RWPE1 (cell line): ENCODE data around the gene MMRN2.
"Not testable (repeated sequence)": the region's sequence is repeated elsewhere in the genome, so short reads cannot be mapped to it uniquely, and the experiment has no call there.

Experiments used
- CTCF ChIA-PET: fragments of 350-600 bp; sonication (Branson Sonifier 250); formaldehyde crosslinking; extraction: SDS; loops from one replicate; lab custom pipeline; 2021; lab: Yijun Ruan, JAX
- POLR2A ChIA-PET: fragments of 400-600 bp; formaldehyde crosslinking; extraction: SDS; loops from one replicate; lab custom pipeline; 2020; ENCODE audit warnings: antibody characterized with exemption; ENCODE audit not compliant: low non-redundant PET; lab: Yijun Ruan, JAX
- DNase-seq: peaks from one replicate; pipeline ENCODE4 v3.0.0; 2012; ENCODE audit warnings: low spot score
- H3K27ac ChIP-seq: fragments of 450-650 bp; 2 replicates; pipeline ENCODE4 v1.5.1; 2017
- TF ChIP-seq, protein P1 (sequence below): fragments of 450-650 bp; conservative IDR thresholded peaks from 2 replicates; pipeline ENCODE4 v1.5.1; 2017; ENCODE audit warnings: low read depth, mild to moderate bottlenecking

MMRN2 gene

GRCh38 chr10:86938260-86938659, 19.2 kb downstream of the MMRN2 start:
- ChIA-PET POLR2A (interaction anchor here (0.8 kb wide), 1 partner anchor 20 kb away, joined by 4 read pairs; the partner anchor contains the start of gene SNCG), CTCF (interaction anchor here (1.3 to 2.9 kb wide), 3 partner anchors 21 to 28 kb away, joined by 4 to 23 read pairs (median 4); partner anchors contain the start of gene SNCG)
- TF ChIP-seq, protein P1, sequence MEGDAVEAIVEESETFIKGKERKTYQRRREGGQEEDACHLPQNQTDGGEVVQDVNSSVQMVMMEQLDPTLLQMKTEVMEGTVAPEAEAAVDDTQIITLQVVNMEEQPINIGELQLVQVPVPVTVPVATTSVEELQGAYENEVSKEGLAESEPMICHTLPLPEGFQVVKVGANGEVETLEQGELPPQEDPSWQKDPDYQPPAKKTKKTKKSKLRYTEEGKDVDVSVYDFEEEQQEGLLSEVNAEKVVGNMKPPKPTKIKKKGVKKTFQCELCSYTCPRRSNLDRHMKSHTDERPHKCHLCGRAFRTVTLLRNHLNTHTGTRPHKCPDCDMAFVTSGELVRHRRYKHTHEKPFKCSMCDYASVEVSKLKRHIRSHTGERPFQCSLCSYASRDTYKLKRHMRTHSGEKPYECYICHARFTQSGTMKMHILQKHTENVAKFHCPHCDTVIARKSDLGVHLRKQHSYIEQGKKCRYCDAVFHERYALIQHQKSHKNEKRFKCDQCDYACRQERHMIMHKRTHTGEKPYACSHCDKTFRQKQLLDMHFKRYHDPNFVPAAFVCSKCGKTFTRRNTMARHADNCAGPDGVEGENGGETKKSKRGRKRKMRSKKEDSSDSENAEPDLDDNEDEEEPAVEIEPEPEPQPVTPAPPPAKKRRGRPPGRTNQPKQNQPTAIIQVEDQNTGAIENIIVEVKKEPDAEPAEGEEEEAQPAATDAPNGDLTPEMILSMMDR = no peak
- no peak for DNase-seq
- H3K27ac ChIP-seq = no peak overlapping the region

DNA sequence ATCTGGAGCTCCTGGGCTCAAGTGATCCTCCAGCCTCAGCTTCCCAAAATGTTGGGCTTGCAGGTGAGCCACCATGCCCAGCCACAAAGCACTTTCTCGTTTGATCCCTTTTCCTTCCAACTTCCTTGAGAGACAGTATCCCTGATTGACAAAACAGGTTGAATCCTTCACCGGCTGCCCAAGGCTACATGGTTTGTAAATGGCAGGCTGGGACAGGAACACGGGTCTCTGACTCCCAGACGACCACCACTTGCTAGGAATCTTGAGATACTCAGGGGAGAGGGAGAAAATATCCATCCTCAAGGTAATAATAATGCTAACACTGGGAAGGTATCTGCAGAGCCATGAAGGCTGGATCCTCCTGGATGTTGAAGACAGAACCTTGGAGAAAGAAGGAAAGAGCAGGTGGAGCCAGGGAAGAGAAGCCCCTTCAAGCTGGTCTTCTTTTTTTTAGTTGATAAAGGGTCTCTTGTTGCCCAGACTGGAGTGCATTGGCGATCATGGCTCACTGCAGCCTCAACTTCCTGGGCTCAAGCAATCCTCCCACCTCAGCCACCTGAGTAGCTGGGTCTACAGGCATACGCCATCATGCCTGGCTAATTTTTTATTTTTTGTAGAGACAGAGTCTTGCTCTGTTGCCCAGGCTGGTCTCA, 19.8 kb downstream of the MMRN2 start:
- TF ChIP-seq, protein P1 = no peak
- H3K27ac ChIP-seq = no peak overlapping the region
- ChIA-PET CTCF (interaction anchor here (1.5 to 2.9 kb wide), 2 partner anchors 22 to 29 kb away, joined by 4 to 23 read pairs; partner anchors contain the start of gene SNCG), POLR2A (interaction anchor here (0.8 kb wide), 1 partner anchor 21 kb away, joined by 4 read pairs; the partner anchor contains the start of gene SNCG)
- no peak for DNase-seq

GRCh38 chr10:86936661-86937501, 20.5 kb downstream of the MMRN2 start:
- ChIA-PET CTCF (interaction anchor here (0.6 to 2.9 kb wide), 5 partner anchors 23 to 1540 kb away, joined by 4 to 23 read pairs (median 4); partner anchors contain the start of gene SNCG), POLR2A (no interaction called here)
- DNase-seq = no peak
- TF ChIP-seq, protein P1 = no peak
- H3K27ac ChIP-seq = no peak overlapping the region

GRCh38 chr10:86934162-86934711, 23.2 kb downstream of the MMRN2 start:
- H3K27ac ChIP-seq, POLR2A ChIA-PET, DNase-seq: not testable (repeated sequence)
- CTCF ChIA-PET = interaction anchor here (0.5 to 1.3 kb wide), 4 partner anchors 20 to 148 kb away, joined by 3 read pairs; partner anchors contain the start of gene ADIRF

- TF ChIP-seq, protein P1 = no peak
- H3K27ac ChIP-seq = no peak overlapping the region
- ChIA-PET CTCF (no interaction called here), POLR2A (no interaction called here)
- DNase-seq = no peak
These were observed 24.7 kb downstream of the MMRN2 start for GRCh38 chr10:86932674-86933073.

DNA sequence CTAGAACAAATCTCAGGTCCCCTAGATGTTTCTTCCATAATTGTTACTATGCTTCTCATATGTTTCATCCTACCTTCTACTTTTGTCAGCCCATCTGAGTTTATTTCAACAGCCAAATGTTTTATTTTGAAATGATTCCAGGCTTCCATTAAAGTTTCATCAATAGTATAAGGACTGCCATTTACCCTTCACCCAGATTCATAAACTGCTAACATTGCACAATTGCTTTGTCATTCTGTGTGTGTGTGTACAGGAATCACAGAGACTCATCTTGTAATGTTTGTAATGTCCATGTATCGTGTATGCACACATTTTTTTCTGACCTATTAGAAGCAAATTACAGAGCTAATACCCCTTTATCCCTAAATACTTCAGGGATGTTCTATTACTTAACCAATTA, 25.5 kb downstream of the MMRN2 start:
- TF ChIP-seq, protein P1 = no peak
- no peak overlapping the region for H3K27ac ChIP-seq
- CTCF ChIA-PET = no interaction called here
- no peak for DNase-seq
- POLR2A ChIA-PET = no interaction called here
